Fibroblast of lung (primary cell): ENCODE data around the gene POC5.

Experiments used
- EZH2 ChIP-seq: IDR thresholded peaks from 2 replicates; pipeline ENCODE4 v1.5.1; 2012; ENCODE audit warnings: low read length, control low read depth, mild to moderate bottlenecking; ENCODE audit errors: missing control alignments
- TF ChIP-seq, protein P1 (sequence below), 2 donors: IDR thresholded peaks in 1 of 2; conservative IDR thresholded peaks in 1 of 2; 1 replicate in 1 of 2; 2 replicates in 1 of 2; pipeline ENCODE4 v1.5.1; 2011 to 2012; ENCODE audit warnings: low read length in 2 of 2, control low read depth in 1 of 2, inconsistent platforms in 1 of 2, low read depth in 1 of 2, mild to moderate bottlenecking in 1 of 2

- no peak for TF ChIP-seq EZH2
- TF ChIP-seq, protein P1, sequence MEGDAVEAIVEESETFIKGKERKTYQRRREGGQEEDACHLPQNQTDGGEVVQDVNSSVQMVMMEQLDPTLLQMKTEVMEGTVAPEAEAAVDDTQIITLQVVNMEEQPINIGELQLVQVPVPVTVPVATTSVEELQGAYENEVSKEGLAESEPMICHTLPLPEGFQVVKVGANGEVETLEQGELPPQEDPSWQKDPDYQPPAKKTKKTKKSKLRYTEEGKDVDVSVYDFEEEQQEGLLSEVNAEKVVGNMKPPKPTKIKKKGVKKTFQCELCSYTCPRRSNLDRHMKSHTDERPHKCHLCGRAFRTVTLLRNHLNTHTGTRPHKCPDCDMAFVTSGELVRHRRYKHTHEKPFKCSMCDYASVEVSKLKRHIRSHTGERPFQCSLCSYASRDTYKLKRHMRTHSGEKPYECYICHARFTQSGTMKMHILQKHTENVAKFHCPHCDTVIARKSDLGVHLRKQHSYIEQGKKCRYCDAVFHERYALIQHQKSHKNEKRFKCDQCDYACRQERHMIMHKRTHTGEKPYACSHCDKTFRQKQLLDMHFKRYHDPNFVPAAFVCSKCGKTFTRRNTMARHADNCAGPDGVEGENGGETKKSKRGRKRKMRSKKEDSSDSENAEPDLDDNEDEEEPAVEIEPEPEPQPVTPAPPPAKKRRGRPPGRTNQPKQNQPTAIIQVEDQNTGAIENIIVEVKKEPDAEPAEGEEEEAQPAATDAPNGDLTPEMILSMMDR (conservative IDR thresholded peaks at IDR 0.05 in 1 of 2, IDR thresholded peaks at IDR 0.05 in 1 of 2; ENCODE audit: low read depth in 1 of 2, low read length in 2 of 2), result no peak
These were observed 26.6 kb downstream of the POC5 start for GRCh38 chr5:75690669-75691068.
